DND-41 (cell line): ENCODE results near the gene ATP13A4.

Experiments
- ATAC-seq: fragments of 200-7000 bp; cut with Tn5 transposase; 3 replicates; pipeline ENCODE4 v1.9.1; 2021; ENCODE audit warnings: low read depth; ENCODE audit not compliant: insufficient read depth
- DNase-seq: peaks from one replicate; pipeline ENCODE4 v3.0.0-alpha.2; 2020
- H2AFZ ChIP-seq: 2 replicates; pipeline ENCODE4 v1.6.0; 2012; ENCODE audit warnings: low read depth, low read length
- H3K27ac ChIP-seq: 2 replicates; pipeline ENCODE4 v1.5.1; 2012; ENCODE audit warnings: low read length, inconsistent platforms
- H3K27me3 ChIP-seq: fragments of 200-600 bp; sonication (generic); 2 replicates; pipeline ENCODE4 v1.6.0; 2012; ENCODE audit warnings: low read length, mild to moderate bottlenecking, inconsistent platforms; ENCODE audit not compliant: insufficient read depth, poor library complexity
- H3K36me3 ChIP-seq: 2 replicates; pipeline ENCODE4 v1.5.1; 2012; ENCODE audit warnings: low read length, inconsistent platforms; ENCODE audit not compliant: insufficient read depth
- H3K4me1 ChIP-seq: 2 replicates; pipeline ENCODE4 v1.5.1; 2012; ENCODE audit warnings: mild to moderate bottlenecking, low read length; ENCODE audit not compliant: insufficient read depth
- H3K4me2 ChIP-seq: 2 replicates; pipeline ENCODE4 v1.6.0; 2012; ENCODE audit warnings: mild to moderate bottlenecking, moderate library complexity, low read length, inconsistent platforms; ENCODE audit not compliant: insufficient read depth
- H3K4me3 ChIP-seq, 2 experiments: fragments of 200-600 bp in 1 of 2; shearing (Covaris generic) in 1 of 2; 2 replicates each; pipeline ENCODE4 v1.5.1; 2012 to 2016; ENCODE audit warnings: inconsistent platforms in 2 of 2, low read length in 2 of 2, mild to moderate bottlenecking in 2 of 2, low read depth in 1 of 2, moderate library complexity in 1 of 2
- H3K79me2 ChIP-seq: 2 replicates; pipeline ENCODE4 v1.6.0; 2012; ENCODE audit warnings: low read length, inconsistent platforms; ENCODE audit not compliant: insufficient read depth
- H3K9ac ChIP-seq: 2 replicates; pipeline ENCODE4 v1.6.0; 2012; ENCODE audit warnings: low read depth, mild to moderate bottlenecking, inconsistent platforms, low read length, moderate library complexity
- H3K9me3 ChIP-seq: 2 replicates; pipeline ENCODE4 v1.5.1; 2012; ENCODE audit warnings: low read length, moderate library complexity, mild to moderate bottlenecking, inconsistent platforms; ENCODE audit not compliant: insufficient read depth, severe bottlenecking
- H4K20me1 ChIP-seq: 2 replicates; pipeline ENCODE4 v1.6.0; 2012; ENCODE audit warnings: low read length; ENCODE audit not compliant: insufficient read depth
- EZH2 ChIP-seq: IDR thresholded peaks from 3 replicates; pipeline ENCODE4 v1.6.1; 2012; ENCODE audit warnings: borderline replicate concordance, low read depth, mild to moderate bottlenecking, moderate library complexity, low read length, inconsistent platforms; ENCODE audit not compliant: severe bottlenecking
- TF ChIP-seq, protein P1 (sequence below): IDR thresholded peaks from 2 replicates; pipeline ENCODE4 v1.5.1; 2012; ENCODE audit warnings: borderline replicate concordance, low read length, moderate library complexity, mild to moderate bottlenecking; ENCODE audit not compliant: poor library complexity, severe bottlenecking; ENCODE audit errors: extremely low read depth

ATP13A4 gene

DNA sequence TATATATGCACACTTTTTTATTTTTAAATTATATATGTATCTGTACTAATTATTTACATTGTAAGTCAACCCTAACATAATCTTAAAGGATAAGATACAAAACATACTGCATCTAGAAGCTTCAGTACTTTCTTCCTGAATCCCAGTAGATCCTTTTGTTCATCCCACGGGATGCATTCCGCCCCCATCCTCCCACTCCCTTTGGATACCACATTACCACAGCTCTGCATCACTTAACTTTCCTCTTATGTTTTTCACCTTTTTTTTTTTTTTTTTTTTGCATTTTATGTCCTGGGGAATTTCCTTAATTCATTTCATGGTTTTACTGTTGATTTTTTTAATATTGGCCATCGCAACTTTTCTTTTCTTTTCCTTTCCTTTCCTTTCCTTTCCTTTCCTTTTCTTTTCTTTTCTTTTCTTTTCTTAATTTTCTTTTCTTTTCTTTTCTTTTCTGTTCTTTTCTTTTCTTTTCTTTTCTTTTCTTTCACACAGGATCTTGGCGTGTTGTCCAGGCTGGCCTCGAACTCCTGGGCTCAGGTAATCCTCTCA is 41.3 kb upstream of the ATP13A4 start:
- Histone ChIP-seq H3K79me2 (peaks cover 89% of the 10 kb centered on the region), H3K36me3 (peaks cover 16% of the 10 kb centered on the region), H3K4me1 (peaks cover 36% of the 10 kb centered on the region), H2AFZ (no peak overlapping the region), H4K20me1 (peaks cover 31% of the 10 kb centered on the region; the same call in 1 of the 2 replicates), H3K4me3 (no peak overlapping the region), H3K9me3 (no peaks in the 10 kb centered on the region), H3K27me3 (no peaks in the 10 kb centered on the region), H3K4me2 (no peak overlapping the region; the same call in 1 of the 2 replicates), H3K9ac (no peak overlapping the region), H3K27ac (no peak overlapping the region)
- ATAC-seq (no peak), DNase-seq (no peak)
- TF ChIP-seq, protein P1, sequence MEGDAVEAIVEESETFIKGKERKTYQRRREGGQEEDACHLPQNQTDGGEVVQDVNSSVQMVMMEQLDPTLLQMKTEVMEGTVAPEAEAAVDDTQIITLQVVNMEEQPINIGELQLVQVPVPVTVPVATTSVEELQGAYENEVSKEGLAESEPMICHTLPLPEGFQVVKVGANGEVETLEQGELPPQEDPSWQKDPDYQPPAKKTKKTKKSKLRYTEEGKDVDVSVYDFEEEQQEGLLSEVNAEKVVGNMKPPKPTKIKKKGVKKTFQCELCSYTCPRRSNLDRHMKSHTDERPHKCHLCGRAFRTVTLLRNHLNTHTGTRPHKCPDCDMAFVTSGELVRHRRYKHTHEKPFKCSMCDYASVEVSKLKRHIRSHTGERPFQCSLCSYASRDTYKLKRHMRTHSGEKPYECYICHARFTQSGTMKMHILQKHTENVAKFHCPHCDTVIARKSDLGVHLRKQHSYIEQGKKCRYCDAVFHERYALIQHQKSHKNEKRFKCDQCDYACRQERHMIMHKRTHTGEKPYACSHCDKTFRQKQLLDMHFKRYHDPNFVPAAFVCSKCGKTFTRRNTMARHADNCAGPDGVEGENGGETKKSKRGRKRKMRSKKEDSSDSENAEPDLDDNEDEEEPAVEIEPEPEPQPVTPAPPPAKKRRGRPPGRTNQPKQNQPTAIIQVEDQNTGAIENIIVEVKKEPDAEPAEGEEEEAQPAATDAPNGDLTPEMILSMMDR, result no peak
- no peak for TF ChIP-seq EZH2

DNA sequence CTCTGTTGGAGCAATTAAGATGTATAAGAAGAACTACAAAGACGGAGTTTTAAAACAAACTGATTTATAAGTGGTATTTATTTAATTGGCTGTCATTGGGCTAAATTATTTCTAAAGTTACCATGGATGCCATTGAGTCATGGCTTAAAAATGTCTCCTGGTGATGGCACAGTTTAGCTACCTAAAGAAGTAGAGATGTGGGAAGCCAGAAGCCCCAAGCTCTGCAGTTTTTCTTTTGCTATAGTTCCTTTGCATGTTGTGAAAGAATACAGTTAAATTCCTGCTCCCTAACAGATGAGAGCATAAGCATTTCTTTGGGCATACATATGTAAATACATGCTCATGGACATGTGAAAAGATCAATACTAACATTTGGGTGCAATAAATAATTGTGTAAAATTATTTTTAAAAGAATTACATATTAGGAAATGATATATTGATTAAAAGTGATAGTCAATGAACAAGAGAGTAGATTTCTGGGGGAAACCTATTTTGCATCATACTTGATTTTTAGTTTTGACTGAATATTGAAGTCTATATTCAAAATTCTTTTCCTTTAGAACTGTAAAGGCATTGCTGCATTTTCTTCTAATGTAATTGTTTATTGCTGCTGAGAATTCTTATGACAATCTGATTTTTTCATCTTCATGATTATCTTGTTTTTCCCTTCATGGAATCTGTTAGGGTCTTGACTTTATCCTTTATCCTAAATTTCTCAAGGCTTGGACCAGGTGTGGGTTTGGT is 40.4 kb upstream of the ATP13A4 start:
- ATAC-seq, result no peak
- Histone ChIP-seq H3K4me1 (peaks cover 36% of the 10 kb centered on the region), H3K4me2 (peak overlapping the region; percentile 74), H4K20me1 (peaks cover 23% of the 10 kb centered on the region; the same call in 1 of the 2 replicates), H2AFZ (no peak overlapping the region), H3K4me3 (peak overlapping the region; percentile 4 to 66; a peak in 2 of 4 replicates), H3K36me3 (peaks cover 16% of the 10 kb centered on the region), H3K9ac (peak overlapping the region; percentile 23; the same call in 1 of the 2 replicates), H3K27ac (no peak overlapping the region), H3K27me3 (no peaks in the 10 kb centered on the region), H3K9me3 (no peaks in the 10 kb centered on the region), H3K79me2 (peaks cover 80% of the 10 kb centered on the region)
- DNase-seq, result no peak
- TF ChIP-seq EZH2, result no peak
- TF ChIP-seq, protein P1, result no peak

DNA sequence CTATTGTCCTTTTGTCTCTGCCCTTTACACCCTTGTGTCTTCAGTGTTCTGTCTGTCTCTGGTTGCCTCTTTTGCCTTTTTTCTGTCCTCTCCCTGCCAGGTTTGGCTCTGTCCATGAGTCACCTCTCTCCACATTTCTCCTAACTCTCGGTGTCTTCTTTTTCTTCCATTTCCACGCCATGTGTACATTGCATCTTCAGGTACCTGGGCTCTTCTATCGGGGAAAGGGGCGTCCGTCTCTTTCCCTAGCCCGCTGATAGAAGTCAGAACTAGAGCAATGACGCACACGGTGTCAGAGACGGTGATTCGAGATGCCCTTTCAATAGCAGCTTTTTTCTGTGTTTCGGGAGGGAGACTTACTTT is 39.0 kb upstream of the ATP13A4 start:
- Histone ChIP-seq H3K4me2 (peak overlapping the region; percentile 74), H3K27me3 (no peaks in the 10 kb centered on the region), H3K79me2 (peaks cover 66% of the 10 kb centered on the region), H3K36me3 (peaks cover 12% of the 10 kb centered on the region), H2AFZ (peak overlapping the region; percentile 87), H4K20me1 (peaks cover 15% of the 10 kb centered on the region; the same call in 1 of the 2 replicates), H3K4me3 (peak overlapping the region; percentile 66 to 87), H3K9me3 (no peaks in the 10 kb centered on the region), H3K9ac (peak overlapping the region; percentile 86), H3K27ac (peak overlapping the region; percentile 77), H3K4me1 (peaks cover 36% of the 10 kb centered on the region)
- ATAC-seq (peak; percentile 28), DNase-seq (peak; percentile 23)
- TF ChIP-seq EZH2, result no peak
- TF ChIP-seq, protein P1, result no peak
